ENCODE measurements around the gene CPNE5.
"Not testable (repeated sequence)": the region's sequence is repeated elsewhere in the genome, so short reads cannot be mapped to it uniquely, and the experiment has no call there.

CPNE5 gene

GRCh38 chr6:36815962-36816735 lies 23.1 kb downstream of the CPNE5 start:
- DNase-seq (ENCODE audit: low read depth in 3 of 3): no peak

GRCh38 chr6:36814249-36814648 lies 25.0 kb downstream of the CPNE5 start:
- DNase-seq (ENCODE audit: low read depth in 3 of 3): no peak

- DNase-seq (ENCODE audit: low read depth in 3 of 3): no peak
Observed at GRCh38 chr6:36813526-36813925, 25.7 kb downstream of the CPNE5 start.

- DNase-seq (ENCODE audit: low read depth in 3 of 3): not testable (repeated sequence)
Observed at GRCh38 chr6:36813047-36813446, 26.2 kb downstream of the CPNE5 start.

GRCh38 chr6:36809941-36810803 lies 29.1 kb downstream of the CPNE5 start:
- no peak for DNase-seq (ENCODE audit: low read depth in 3 of 3)

- DNase-seq (ENCODE audit: low read depth in 3 of 3): no peak
Observed at GRCh38 chr6:36809156-36809555, 30.1 kb downstream of the CPNE5 start.

GRCh38 chr6:36808634-36809033 lies 30.6 kb downstream of the CPNE5 start:
- DNase-seq (ENCODE audit: low read depth in 3 of 3): no peak

- no peak for DNase-seq (ENCODE audit: low read depth in 3 of 3)
Observed at GRCh38 chr6:36807750-36808149, 31.5 kb downstream of the CPNE5 start.

GRCh38 chr6:36807143-36807542 lies 32.1 kb downstream of the CPNE5 start:
- DNase-seq (ENCODE audit: low read depth in 3 of 3): no peak

- no peak for DNase-seq (ENCODE audit: low read depth in 3 of 3)
Observed at GRCh38 chr6:36805917-36806316, 33.3 kb downstream of the CPNE5 start.

- no peak for DNase-seq (ENCODE audit: low read depth in 3 of 3)
Observed at GRCh38 chr6:36805096-36805797, 34.0 kb downstream of the CPNE5 start.

- no peak for DNase-seq (ENCODE audit: low read depth in 3 of 3)
Observed at GRCh38 chr6:36804563-36804962, 34.7 kb downstream of the CPNE5 start.

- DNase-seq (ENCODE audit: low read depth in 3 of 3): no peak
Observed at GRCh38 chr6:36803908-36804307, 35.3 kb downstream of the CPNE5 start.

- no peak for DNase-seq (ENCODE audit: low read depth in 3 of 3)
Observed at GRCh38 chr6:36803482-36803881, 35.8 kb downstream of the CPNE5 start.

GRCh38 chr6:36800223-36801076 lies 38.8 kb downstream of the CPNE5 start:
- no peak for DNase-seq (ENCODE audit: low read depth in 3 of 3)

- no peak for DNase-seq (ENCODE audit: low read depth in 3 of 3)
Observed at GRCh38 chr6:36798852-36799251, 40.4 kb downstream of the CPNE5 start.

- no peak for DNase-seq (ENCODE audit: low read depth in 3 of 3)
Observed at GRCh38 chr6:36797653-36798052, 41.6 kb downstream of the CPNE5 start.

- no peak for DNase-seq (ENCODE audit: low read depth in 3 of 3)
Observed at GRCh38 chr6:36797055-36797454, 42.2 kb downstream of the CPNE5 start.

GRCh38 chr6:36794713-36795065 lies 44.6 kb downstream of the CPNE5 start:
- DNase-seq (ENCODE audit: low read depth in 3 of 3): no peak

- DNase-seq (ENCODE audit: low read depth in 3 of 3): no peak
Observed at GRCh38 chr6:36793913-36794712, 45.1 kb downstream of the CPNE5 start.
